H1 (cell line): Measurements from ENCODE around the gene ABHD1. TPM values are rescaled to one million over a fixed set of nuclear protein-coding genes. Genes with fewer than 3 reads are reported as not detected.

ENCODE experiments used
- CBX8 ChIP-seq: fragments of 300-800, 300-1000 bp; sonication (generic); IDR thresholded peaks from 2 replicates; pipeline ENCODE4 v1.7.1; 2016; ENCODE audit warnings: low read depth, low read length, borderline replicate concordance
- CHD7 ChIP-seq: fragments of 300-600 bp; sonication (generic); IDR thresholded peaks from 2 replicates; pipeline ENCODE4 v1.7.1; 2012; ENCODE audit warnings: low read length, moderate library complexity, mild to moderate bottlenecking, inconsistent platforms; ENCODE audit not compliant: insufficient replicate concordance
- CTCF ChIP-seq, 3 experiments: IDR thresholded peaks; 1 replicate in 2 of 3; 2 replicates in 1 of 3; pipeline versions ENCODE4 v1.5.1 to v1.6.1; 2011; ENCODE audit warnings: low read length in 3 of 3, mild to moderate bottlenecking in 3 of 3, inconsistent platforms in 2 of 3, low read depth in 1 of 3, moderate library complexity in 1 of 3; ENCODE audit not compliant: insufficient read depth in 1 of 3; ENCODE audit errors: control extremely low read depth in 1 of 3
- HDAC2 ChIP-seq, 2 experiments: fragments of 300-600 bp in 1 of 2; sonication (generic) in 1 of 2; IDR thresholded peaks; 2 replicates each; pipeline ENCODE4 v1.6.1; 2011 to 2012; ENCODE audit warnings: low read depth in 2 of 2, low read length in 2 of 2, mild to moderate bottlenecking in 2 of 2, moderate library complexity in 2 of 2, borderline replicate concordance in 1 of 2, inconsistent platforms in 1 of 2
- PHF8 ChIP-seq: fragments of 200-600 bp; sonication (generic); conservative IDR thresholded peaks from 2 replicates; pipeline ENCODE4 v1.7.1; 2012; ENCODE audit warnings: low read depth, mild to moderate bottlenecking, inconsistent platforms, low read length, moderate library complexity
- SRF ChIP-seq: IDR thresholded peaks from 2 replicates; pipeline ENCODE4 v1.6.1; 2011; ENCODE audit warnings: mild to moderate bottlenecking, low read depth, low read length, moderate library complexity
- TCF12 ChIP-seq: IDR thresholded peaks from 2 replicates; pipeline ENCODE4 v1.6.1; 2011; ENCODE audit warnings: low read depth, mild to moderate bottlenecking, low read length
- polyA plus RNA-seq, 7 experiments: library from polyadenylated mRNA; depleted of rRNA in 3 of 7; stranded (reverse) in 5 of 7; unstranded in 2 of 7; fragments of >200 nt in 5 of 7; fragments of 200-250 nt in 2 of 7; gene quantifications; 1 replicate in 5 of 7; 2 replicates in 1 of 7; 4 replicates in 1 of 7; pipeline versions ENCODE4 v1.2.1 to v1.2.3, GENCODE V29; 2011 to 2013; ENCODE audit warnings: missing spikeins in 2 of 7, mixed read lengths in 2 of 7
- total RNA-seq: library from RNA; stranded (reverse); fragmentation: NEBNext Ultra II Directional; extraction: Animal tissue kit (Norgen Biotek cat#: 25700); gene quantifications from 2 replicates; pipeline ENCODE4 v1.2.1, GENCODE V29; 2021

ABHD1 gene
- total and polyA plus RNA-seq, 2 of the 8 experiments (the other 6 are each of a cell fraction or from before 2014, with no cell fraction given) = 0.20 to 1.1 TPM

- TF ChIP-seq SRF (no peak), CBX8 (no peak), CHD7 (no peak), HDAC2 (IDR thresholded peaks at IDR 0.05; ENCODE audit: borderline replicate concordance in 1 of 2, low read depth in 2 of 2, low read length in 2 of 2) (no peak), CTCF (IDR thresholded peaks at IDR 0.05; ENCODE audit: control extremely low read depth in 1 of 3, insufficient read depth in 1 of 3, low read depth in 1 of 3, low read length in 3 of 3) (no peak), TCF12 (no peak), PHF8 (no peak)
Measured at GRCh38 chr2:27077231-27077630, 46.4 kb upstream of the ABHD1 start (continued).
